Measurements from ENCODE around the gene COX7A2L.

The COX7A2L gene

GRCh38 chr2:42317945-42318344 lies 43.1 kb downstream of the COX7A2L start:
- no peak for DNase-seq (ENCODE audit: low spot score)

GRCh38 chr2:42317486-42317885 lies 43.5 kb downstream of the COX7A2L start:
- DNase-seq (ENCODE audit: low spot score) = no peak

- DNase-seq (ENCODE audit: low spot score) = no peak
Measured at GRCh38 chr2:42316910-42317309, 44.1 kb downstream of the COX7A2L start.

- DNase-seq (ENCODE audit: low spot score) = no peak
Measured at GRCh38 chr2:42315844-42316470, 45.1 kb downstream of the COX7A2L start.

GRCh38 chr2:42314892-42315468 lies 46.0 kb downstream of the COX7A2L start:
- no peak for DNase-seq (ENCODE audit: low spot score)

- DNase-seq (ENCODE audit: low spot score) = no peak
Measured at GRCh38 chr2:42312106-42312505, 48.9 kb downstream of the COX7A2L start.

- no peak for DNase-seq (ENCODE audit: low spot score)
Measured at GRCh38 chr2:42310007-42310515, 51.0 kb downstream of the COX7A2L start.

GRCh38 chr2:42309366-42309765 lies 51.7 kb downstream of the COX7A2L start:
- DNase-seq (ENCODE audit: low spot score) = no peak

- DNase-seq (ENCODE audit: low spot score) = no peak
Measured at GRCh38 chr2:42307180-42307579, 53.8 kb downstream of the COX7A2L start.

GRCh38 chr2:42304059-42304713 lies 56.8 kb downstream of the COX7A2L start:
- DNase-seq (ENCODE audit: low spot score) = no peak

- no peak for DNase-seq (ENCODE audit: low spot score)
Measured at GRCh38 chr2:42303252-42303651, 57.8 kb downstream of the COX7A2L start.

GRCh38 chr2:42300527-42300926 lies 60.5 kb downstream of the COX7A2L start:
- DNase-seq (ENCODE audit: low spot score) = no peak

Measured in HuH-7.5 (cell line).